IMR-90 (cell line): ENCODE results near the gene MET.

Experiments
- CEBPB ChIP-seq: IDR thresholded peaks from 2 replicates; pipeline ENCODE4 v1.6.1; 2012; ENCODE audit warnings: low read depth, low read length, improper control_type of control experiment
- CTCF ChIP-seq: conservative IDR thresholded peaks from 2 replicates; pipeline ENCODE4 v1.5.1; 2012; ENCODE audit warnings: mild to moderate bottlenecking, low read depth, low read length, improper control_type of control experiment
- MAFK ChIP-seq: IDR thresholded peaks from 2 replicates; pipeline ENCODE4 v1.6.1; 2012; ENCODE audit warnings: low read depth, low read length, improper control_type of control experiment
- MXI1 ChIP-seq: IDR thresholded peaks from 2 replicates; pipeline ENCODE4 v1.6.1; 2012; ENCODE audit warnings: low read depth, mild to moderate bottlenecking, low read length, moderate library complexity, borderline replicate concordance
- POLR2A ChIP-seq: IDR thresholded peaks from 2 replicates; pipeline ENCODE4 v1.6.1; 2012; ENCODE audit warnings: mild to moderate bottlenecking, low read depth, low read length
- RAD21 ChIP-seq: IDR thresholded peaks from 2 replicates; pipeline ENCODE4 v1.6.1; 2012; ENCODE audit warnings: low read length, improper control_type of control experiment

GRCh38 chr7:116771640-116772039 is 99.6 kb downstream of the MET start:
- TF ChIP-seq MXI1 (no peak), CTCF (no peak), MAFK (no peak), CEBPB (no peak), POLR2A (no peak), RAD21 (no peak)
